Measurements from ENCODE around the gene ZNF841.

- TF ChIP-seq CTCF (conservative IDR thresholded peaks at IDR 0.05) (no peak), ZFX (IDR thresholded peaks at IDR 0.05) (no peak)
These were observed 46.5 kb upstream of the ZNF841 start for GRCh38 chr19:52142001-52142595.

All from C4-2B (cell line).